ENCODE measurements around the gene PIK3R2.

DNA sequence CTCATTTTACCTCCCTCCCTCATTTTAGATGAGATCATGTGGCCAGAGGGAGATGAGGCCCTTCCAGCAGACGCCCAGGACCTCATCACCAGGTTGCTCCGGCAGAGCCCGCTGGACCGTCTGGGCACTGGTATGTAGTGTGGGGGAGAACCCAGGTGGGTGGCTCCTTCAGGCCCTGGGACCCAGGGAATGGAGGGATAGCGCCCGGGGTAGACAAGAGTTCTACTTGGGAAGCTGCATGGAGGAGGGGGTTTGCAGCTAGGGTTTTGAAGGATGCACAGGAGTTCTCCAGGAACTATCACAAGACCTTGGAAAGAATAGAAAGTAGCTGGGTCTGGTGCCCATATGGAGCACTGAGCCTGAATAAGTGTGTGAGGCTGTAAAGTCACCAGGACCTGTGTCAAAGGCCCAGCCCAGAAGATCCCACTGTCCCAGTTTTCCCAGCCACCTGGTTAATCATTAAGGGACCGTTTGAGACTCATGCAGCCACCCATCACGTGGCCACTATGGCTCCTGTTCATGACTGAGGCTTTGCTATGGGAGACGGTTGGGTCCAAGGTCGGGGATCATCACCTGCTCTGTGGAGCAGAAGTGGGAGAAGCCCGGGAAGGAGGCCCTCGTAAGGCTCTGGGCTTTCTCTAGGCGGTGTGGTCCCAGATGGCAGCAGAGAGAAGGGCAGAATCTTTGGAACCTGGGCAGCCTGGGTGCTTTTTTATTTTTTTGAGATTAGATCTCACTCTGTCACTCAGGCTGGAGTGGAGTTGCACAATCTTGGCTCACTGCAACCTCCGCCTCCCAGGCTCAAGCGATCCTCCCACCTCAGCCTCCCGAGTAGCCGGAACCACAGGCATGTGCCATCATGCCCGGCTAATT lies 17.0 kb upstream of the PIK3R2 start:
- TF ChIP-seq CTCF (conservative IDR thresholded peaks at IDR 0.05 in 1 of 2, IDR thresholded peaks at IDR 0.05 in 1 of 2; ENCODE audit: extremely low read depth in 1 of 2, insufficient read depth in 1 of 2, low read depth in 1 of 2, low read length in 2 of 2) (no peak), EZH2 (IDR thresholded peaks at IDR 0.05; ENCODE audit: borderline replicate concordance, low read length) (no peak)

Data from mammary epithelial cell (primary cell).